Hepatocyte (in vitro differentiated cells): ENCODE data around the gene ST3GAL4.

Experiments used
- EZH2 ChIP-seq: fragments of 200-600 bp; sonication (generic); IDR thresholded peaks from 2 replicates; pipeline ENCODE4 v1.6.1; 2016; ENCODE audit warnings: antibody characterized with exemption, mild to moderate bottlenecking, borderline replicate concordance
- TF ChIP-seq, protein P1 (sequence below): fragments of 200-600 bp; sonication (generic); IDR thresholded peaks from 2 replicates; pipeline ENCODE4 v1.5.1; 2016; ENCODE audit warnings: antibody characterized with exemption, mild to moderate bottlenecking; ENCODE audit not compliant: poor library complexity

DNA sequence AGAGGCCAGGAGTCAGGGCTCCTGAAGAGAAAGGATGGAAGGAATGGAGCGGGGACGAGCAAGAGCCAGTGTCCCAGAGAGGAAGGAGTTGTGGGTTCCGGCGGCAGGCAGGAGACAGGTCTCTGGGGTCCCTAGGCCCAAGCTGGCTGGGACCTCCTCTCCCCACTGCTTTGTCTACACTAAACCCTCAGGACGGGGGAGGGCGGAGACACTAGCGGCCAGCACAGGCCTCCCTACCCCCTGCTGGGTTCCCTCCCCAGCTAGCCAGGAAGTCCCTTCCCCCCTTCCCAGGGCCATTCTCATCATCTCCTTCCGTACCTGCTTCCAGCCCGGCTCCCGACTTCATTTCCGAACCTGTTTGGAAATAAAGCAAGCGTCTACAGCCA, 79.5 kb downstream of the ST3GAL4 start:
- no peak for TF ChIP-seq EZH2
- TF ChIP-seq, protein P1, sequence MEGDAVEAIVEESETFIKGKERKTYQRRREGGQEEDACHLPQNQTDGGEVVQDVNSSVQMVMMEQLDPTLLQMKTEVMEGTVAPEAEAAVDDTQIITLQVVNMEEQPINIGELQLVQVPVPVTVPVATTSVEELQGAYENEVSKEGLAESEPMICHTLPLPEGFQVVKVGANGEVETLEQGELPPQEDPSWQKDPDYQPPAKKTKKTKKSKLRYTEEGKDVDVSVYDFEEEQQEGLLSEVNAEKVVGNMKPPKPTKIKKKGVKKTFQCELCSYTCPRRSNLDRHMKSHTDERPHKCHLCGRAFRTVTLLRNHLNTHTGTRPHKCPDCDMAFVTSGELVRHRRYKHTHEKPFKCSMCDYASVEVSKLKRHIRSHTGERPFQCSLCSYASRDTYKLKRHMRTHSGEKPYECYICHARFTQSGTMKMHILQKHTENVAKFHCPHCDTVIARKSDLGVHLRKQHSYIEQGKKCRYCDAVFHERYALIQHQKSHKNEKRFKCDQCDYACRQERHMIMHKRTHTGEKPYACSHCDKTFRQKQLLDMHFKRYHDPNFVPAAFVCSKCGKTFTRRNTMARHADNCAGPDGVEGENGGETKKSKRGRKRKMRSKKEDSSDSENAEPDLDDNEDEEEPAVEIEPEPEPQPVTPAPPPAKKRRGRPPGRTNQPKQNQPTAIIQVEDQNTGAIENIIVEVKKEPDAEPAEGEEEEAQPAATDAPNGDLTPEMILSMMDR = no peak
